ENCODE data around the gene WDR6.

DNA sequence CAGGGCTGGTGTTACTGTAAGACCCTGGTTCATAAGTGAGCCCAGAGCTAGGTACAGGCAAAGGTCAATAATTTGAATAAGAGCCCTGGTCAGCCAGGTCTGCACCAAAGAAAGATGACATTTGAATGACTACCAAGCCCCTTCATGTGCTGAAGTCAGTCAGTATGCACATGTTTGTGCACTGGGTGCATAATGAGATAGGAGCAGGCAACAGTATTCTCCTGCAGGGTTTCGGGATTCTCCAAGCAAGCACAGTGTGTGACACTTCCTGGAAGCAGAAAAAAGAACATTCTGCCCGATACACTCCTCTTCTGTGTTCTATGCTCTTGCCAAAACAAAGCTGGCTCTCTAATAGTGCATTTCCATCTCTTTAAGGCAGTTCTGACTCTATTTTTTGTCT lies 27.5 kb downstream of the WDR6 start:
- TF ChIP-seq, protein P1, sequence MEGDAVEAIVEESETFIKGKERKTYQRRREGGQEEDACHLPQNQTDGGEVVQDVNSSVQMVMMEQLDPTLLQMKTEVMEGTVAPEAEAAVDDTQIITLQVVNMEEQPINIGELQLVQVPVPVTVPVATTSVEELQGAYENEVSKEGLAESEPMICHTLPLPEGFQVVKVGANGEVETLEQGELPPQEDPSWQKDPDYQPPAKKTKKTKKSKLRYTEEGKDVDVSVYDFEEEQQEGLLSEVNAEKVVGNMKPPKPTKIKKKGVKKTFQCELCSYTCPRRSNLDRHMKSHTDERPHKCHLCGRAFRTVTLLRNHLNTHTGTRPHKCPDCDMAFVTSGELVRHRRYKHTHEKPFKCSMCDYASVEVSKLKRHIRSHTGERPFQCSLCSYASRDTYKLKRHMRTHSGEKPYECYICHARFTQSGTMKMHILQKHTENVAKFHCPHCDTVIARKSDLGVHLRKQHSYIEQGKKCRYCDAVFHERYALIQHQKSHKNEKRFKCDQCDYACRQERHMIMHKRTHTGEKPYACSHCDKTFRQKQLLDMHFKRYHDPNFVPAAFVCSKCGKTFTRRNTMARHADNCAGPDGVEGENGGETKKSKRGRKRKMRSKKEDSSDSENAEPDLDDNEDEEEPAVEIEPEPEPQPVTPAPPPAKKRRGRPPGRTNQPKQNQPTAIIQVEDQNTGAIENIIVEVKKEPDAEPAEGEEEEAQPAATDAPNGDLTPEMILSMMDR (conservative IDR thresholded peaks at IDR 0.05): no peak
- no peak for TF ChIP-seq EZH2 (IDR thresholded peaks at IDR 0.05; ENCODE audit: low read depth)

Data from PC-9 (cell line).